HG03039 (cell line): Measurements from ENCODE around the gene GPBP1L1.
"Not testable (repeated sequence)": the region's sequence is repeated elsewhere in the genome, so short reads cannot be mapped to it uniquely, and the experiment has no call there.

Experiments
- ATAC-seq: cut with Tn5 transposase; IDR thresholded peaks from one replicate; pipeline ENCODE4 v1.9.1; 2021; ENCODE audit warnings: mild to moderate bottlenecking, moderate library complexity; ENCODE audit not compliant: unreplicated experiment

Gene GPBP1L1

DNA sequence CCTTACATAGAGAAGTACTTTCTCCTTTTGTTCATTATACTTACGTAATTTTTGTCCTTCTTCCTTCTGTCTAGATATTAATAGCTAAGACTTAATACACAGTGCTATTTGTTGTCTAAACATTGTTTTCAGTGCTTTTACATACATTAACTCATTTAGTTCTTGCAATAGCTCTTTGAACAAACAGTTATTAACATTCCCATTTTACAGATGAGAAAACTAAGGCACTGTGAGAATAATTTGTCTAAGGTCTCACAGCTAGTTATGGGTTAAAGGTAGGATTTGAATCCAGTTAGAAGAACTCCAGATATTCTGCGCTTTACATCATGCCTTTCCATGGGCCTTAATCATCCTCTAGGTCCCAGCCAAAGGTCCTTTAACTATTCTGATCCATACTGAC is 82.1 kb downstream of the GPBP1L1 start:
- ATAC-seq = no peak

DNA sequence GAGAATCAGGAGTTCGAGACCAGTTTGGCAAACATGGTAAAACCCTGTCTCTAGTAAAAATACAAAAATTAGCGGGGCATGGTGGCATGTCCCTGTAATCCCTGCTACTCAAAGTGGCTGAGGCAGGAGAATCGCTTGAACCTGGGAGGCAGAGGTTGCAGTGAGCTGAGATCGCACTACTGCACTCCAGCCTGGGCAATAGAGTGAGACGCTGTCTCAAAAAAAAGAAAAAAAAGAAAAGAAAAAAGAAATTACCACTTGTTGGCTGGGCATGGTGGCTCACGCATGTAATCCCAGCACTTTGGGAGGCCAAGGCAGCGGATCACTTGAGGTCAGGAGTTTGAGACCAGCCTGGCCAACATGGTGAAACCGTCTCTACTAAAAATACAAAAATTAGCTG is 89.6 kb downstream of the GPBP1L1 start:
- not testable (repeated sequence) for ATAC-seq

DNA sequence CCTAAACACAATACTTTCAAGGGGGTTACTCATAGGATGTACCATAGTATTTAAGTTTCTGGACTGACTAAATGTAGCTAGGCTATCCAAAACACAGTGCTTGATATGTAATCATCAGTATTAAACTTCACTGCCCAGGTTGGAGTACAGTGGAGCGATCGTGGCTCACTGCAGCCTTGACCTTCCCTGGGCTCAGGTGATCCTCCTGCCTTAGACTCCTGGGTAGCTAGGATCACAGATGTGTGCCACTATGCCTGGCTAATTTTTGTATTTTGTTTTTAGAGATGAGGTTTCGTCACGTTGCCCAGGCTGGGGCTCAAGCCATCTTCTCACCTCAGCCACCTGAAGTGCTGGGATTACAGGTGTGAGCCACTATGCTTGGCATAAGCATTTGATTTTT is 91.9 kb downstream of the GPBP1L1 start:
- ATAC-seq = no peak

DNA sequence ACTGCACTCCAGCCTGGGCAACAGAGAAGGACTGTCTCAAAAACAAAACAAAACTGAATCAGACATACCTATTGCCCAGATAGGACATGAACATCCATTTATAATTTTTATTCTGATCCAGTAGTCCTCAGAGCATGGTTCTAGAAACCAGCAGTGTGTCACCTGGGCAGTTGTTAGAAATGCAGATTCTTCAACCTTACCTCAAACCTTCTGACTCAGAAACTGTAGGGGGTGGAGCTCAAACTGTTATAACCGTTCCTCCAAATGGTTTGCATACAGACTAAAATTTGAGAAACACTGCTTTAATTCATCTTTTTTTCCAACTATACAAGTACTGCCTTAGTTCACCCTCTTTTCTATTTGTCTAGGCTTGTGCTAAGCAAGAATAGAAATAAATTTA is 96.5 kb downstream of the GPBP1L1 start:
- ATAC-seq = no peak

DNA sequence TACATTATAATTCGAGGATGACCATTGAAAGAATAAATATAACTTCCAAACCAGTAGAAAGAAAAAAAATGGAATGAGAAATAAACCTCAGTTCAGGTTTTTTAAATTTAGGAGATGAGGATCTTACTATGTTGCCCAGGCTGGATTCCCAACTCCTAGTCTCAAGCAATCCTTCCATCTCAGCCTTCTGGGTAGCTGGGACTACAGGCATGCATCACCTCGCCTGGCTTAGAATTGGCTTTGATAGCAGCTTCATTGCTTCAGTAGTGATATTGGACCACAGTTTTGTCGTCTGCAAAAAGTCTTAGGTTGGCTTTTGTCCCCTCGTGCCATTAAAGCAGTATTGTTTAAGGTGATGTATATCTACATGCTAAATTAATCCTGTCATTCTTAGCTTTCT is 99.6 kb downstream of the GPBP1L1 start:
- ATAC-seq = no peak

DNA sequence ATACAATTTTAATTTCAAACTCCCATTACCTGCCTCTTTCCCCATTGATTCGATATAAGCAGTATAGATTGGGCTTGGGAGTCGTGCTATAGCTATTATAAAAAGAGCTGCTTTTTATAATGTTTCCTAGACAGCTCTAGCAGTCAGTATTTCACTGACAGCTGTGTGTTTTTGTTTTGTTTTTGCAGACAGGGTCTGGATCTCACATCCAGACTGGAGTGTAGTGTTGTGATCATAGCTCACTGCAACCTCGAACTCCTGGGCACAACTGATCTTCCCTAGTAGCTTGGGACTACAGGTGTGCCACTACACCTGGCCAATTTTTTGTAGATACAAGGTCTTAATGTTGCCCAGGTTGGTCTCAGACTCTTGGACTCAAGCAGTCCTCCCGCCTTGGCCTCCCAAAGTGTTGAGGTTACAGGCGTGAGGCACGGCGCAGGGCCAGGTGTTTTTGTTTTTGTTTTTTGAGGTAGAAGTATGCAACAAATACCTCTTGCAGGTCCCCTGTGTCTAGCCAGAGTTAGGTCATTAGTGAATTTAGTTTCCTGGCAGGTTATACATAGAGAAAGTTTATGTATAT is 100.7 kb downstream of the GPBP1L1 start:
- ATAC-seq = no peak

DNA sequence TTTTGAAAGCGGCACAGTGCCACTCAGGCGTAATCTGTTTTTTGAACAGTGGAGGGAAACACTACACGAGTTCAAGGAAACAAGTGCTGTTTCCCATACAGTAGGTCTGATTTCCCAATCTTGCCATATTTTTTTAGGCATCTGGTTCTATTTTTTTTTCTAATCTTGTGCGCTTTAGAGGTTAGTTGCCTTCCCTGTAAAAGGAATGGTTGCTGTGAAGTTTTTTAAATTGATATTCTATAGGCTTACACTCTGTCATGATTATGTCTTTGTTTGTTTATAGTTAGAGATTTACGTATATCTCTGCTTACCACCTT is 101.3 kb downstream of the GPBP1L1 start:
- no peak for ATAC-seq

DNA sequence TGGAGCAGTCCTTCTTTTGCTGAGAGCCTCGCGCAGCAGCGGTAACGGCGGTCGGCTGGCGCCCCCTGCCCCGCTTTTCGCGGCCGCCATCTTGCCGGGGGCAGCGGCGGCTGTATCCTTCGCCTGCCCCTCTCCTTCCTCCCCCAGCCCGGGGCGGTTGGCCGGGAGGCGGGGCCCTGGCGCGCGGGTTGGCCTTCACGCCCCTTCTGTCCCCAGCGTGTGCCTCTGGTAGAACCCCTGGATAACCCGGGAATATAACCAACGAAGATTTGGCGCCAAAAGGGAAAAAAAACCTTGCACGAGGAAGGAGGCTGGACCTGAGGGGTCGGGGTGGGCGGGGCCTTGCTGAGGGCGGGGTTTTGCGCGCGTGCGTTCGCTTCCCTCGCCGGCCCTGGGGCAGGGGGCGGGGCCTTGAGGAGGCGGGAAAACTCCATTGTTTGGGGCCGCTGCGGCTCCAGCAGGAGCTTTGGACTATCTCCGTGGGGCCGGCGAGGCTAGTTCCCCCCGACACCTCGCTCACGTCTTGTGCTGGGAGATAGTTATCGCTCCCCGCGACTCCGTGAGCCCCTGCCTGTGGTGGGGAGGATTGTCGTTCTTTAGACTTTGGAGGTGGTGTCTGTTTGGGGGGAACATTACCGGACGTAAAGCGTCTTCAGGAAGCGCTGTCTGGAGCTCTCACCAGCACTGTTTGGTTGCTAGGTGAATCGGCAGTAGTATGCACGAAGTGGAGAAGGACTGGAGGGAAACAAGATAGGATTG is 101.8 kb downstream of the GPBP1L1 start:
- peak; percentile 32 for ATAC-seq

DNA sequence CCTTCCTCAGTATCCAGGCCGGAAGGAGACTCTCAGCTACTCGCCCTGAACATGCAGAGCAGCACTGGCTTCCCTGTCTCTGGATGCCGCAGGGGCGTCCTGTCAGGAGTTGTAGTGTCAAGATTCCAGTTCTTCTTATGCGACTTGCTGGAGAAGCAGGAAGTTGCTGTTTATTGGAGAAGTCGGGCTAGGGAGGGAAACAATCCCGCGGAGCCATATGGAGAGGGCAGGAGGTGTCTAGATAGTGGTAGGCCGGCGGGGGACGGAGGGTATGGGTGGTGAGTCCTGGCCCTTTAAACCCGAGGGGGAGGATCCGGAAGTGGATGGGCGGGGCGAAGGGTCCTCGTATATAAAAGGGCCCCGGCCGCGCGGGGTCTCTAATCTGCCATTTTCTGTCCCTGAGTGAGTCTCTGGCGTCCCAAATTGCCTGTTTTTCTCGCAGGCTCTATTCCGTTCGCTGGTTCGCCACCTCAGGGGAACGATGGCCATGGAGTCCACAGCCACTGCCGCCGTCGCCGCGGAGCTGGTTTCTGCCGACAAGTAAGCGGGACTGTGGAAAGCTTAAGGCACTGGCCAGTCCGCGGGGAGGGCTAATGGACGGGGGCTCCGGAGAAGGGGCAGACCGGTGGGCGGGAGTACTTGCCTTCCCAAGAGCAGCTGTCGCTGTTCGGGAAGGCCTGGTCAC is 102.5 kb downstream of the GPBP1L1 start, which contains the start of gene NASP:
NASP (plus strand) TSS at position 376 of the 685 bp plus-strand sequence; CDS start at position 482, 106 bp downstream.
- ATAC-seq = peak; percentile 45

DNA sequence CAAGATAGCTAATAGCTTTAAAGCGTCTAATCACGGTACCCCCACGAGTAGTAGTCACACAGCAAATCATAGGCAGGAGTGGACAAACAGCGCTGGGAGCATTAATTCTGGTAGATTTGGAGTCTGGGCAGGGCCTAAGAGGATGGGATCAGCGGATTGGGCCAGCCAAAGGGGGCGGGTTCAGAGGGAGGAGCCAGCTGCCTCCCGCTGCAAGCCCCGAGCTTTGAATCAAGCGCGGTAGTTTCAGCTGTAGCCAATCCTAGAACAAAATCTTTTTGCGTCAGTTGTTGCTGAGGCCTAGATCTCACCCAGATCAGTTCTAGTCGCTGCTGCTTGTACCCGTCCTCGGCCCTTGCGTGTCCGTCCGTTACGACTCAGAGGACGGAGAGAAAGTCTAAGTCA is 103.1 kb downstream of the GPBP1L1 start:
- peak; percentile 69 for ATAC-seq
